ENCODE results near the gene GRIK4. TPM values are rescaled to one million over a fixed set of nuclear protein-coding genes. Genes with fewer than 3 reads are reported as not detected.
"Not testable (repeated sequence)": the region's sequence is repeated elsewhere in the genome, so short reads cannot be mapped to it uniquely, and the experiment has no call there.

The GRIK4 gene
- total RNA-seq, 3 donors from 2014 or later: 0.36 to 0.51 TPM; not detected in 1

GRCh38 chr11:120579611-120580031 lies 68.1 kb downstream of the GRIK4 start:
- no peak for ATAC-seq
- intact Hi-C loops (cut with DNase I, micrococcal nuclease): no loop called here
- Histone ChIP-seq H3K4me3 (no peak overlapping the region), H3K9me3 (no peaks in the 10 kb centered on the region), H3K4me1 (ENCODE audit: low read depth) (no peaks in the 10 kb centered on the region), H3K36me3 (ENCODE audit: low read depth) (no peaks in the 10 kb centered on the region)
- TF ChIP-seq, protein P1, sequence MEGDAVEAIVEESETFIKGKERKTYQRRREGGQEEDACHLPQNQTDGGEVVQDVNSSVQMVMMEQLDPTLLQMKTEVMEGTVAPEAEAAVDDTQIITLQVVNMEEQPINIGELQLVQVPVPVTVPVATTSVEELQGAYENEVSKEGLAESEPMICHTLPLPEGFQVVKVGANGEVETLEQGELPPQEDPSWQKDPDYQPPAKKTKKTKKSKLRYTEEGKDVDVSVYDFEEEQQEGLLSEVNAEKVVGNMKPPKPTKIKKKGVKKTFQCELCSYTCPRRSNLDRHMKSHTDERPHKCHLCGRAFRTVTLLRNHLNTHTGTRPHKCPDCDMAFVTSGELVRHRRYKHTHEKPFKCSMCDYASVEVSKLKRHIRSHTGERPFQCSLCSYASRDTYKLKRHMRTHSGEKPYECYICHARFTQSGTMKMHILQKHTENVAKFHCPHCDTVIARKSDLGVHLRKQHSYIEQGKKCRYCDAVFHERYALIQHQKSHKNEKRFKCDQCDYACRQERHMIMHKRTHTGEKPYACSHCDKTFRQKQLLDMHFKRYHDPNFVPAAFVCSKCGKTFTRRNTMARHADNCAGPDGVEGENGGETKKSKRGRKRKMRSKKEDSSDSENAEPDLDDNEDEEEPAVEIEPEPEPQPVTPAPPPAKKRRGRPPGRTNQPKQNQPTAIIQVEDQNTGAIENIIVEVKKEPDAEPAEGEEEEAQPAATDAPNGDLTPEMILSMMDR (IDR thresholded peaks at IDR 0.05): no peak
- DNase-seq: no peak

DNA sequence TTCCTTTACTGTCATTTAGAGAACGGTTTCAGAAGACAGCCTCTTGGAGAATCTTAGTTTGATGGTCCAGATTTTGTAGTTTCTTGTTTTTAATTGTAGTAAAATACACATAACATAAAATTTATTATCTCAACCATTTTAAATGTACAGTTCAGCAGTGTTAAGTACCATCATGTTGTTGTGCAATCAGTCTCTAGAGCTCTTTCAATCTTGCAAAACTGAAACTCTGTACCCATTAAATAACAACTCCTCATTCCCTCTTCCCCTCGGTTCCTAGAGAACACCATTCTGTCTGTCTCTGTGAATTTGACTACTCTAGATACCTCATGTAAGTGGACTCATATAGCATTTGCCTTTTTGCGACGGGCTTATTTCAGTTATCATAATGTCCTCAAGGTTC lies 69.8 kb downstream of the GRIK4 start:
- TF ChIP-seq, protein P1 (IDR thresholded peaks at IDR 0.05): no peak

DNA sequence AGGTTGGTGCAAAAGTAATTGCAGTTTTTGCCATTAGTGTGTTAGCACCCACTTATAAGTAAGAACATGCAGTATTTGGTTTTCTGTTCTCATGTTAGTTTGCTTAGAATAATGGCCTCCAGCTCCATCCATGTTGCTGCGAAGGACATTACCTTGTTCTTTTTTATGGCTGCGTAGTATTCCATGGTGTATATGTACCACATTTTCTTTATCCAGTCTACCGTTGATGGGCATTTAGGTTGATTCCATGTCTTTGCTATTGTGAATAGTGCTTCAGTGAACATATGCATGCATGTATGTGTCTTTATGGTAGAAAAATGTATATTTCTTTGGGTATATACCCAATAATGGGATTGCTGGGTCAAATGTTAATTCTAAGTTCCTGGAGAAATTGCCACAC lies 71.0 kb downstream of the GRIK4 start:
- H3K4me1 ChIP-seq (ENCODE audit: low read depth); H3K9me3 ChIP-seq; ATAC-seq; DNase-seq; intact Hi-C loops (cut with DNase I, micrococcal nuclease); H3K36me3 ChIP-seq (ENCODE audit: low read depth); H3K4me3 ChIP-seq: not testable (repeated sequence)

More for the DNA sequence above, 69.8 kb downstream of the GRIK4 start:
- intact Hi-C loops (cut with DNase I, micrococcal nuclease): no loop called here
- H3K4me1 ChIP-seq (ENCODE audit: low read depth): no peaks in the 10 kb centered on the region
- no peaks in the 10 kb centered on the region for H3K9me3 ChIP-seq
- no peak overlapping the region for H3K4me3 ChIP-seq
- H3K36me3 ChIP-seq (ENCODE audit: low read depth): no peaks in the 10 kb centered on the region
- no peak for DNase-seq
- ATAC-seq: no peak

- H3K4me1 ChIP-seq (ENCODE audit: low read depth): no peaks in the 10 kb centered on the region
- no peak for DNase-seq
- no peaks in the 10 kb centered on the region for H3K36me3 ChIP-seq (ENCODE audit: low read depth)
- intact Hi-C loops (cut with DNase I, micrococcal nuclease): no loop called here
- no peak for ATAC-seq
- no peaks in the 10 kb centered on the region for H3K9me3 ChIP-seq
- no peak overlapping the region for H3K4me3 ChIP-seq
- TF ChIP-seq, protein P1 (IDR thresholded peaks at IDR 0.05): no peak
These were observed 74.5 kb downstream of the GRIK4 start for GRCh38 chr11:120586072-120586471.

GRCh38 chr11:120586728-120587127 lies 75.2 kb downstream of the GRIK4 start:
- no peaks in the 10 kb centered on the region for H3K9me3 ChIP-seq
- no peaks in the 10 kb centered on the region for H3K4me1 ChIP-seq (ENCODE audit: low read depth)
- H3K36me3 ChIP-seq (ENCODE audit: low read depth): no peaks in the 10 kb centered on the region
- intact Hi-C loops (cut with DNase I, micrococcal nuclease): no loop called here
- TF ChIP-seq, protein P1 (IDR thresholded peaks at IDR 0.05): no peak
- ATAC-seq (no peak), DNase-seq (no peak)
- no peak overlapping the region for H3K4me3 ChIP-seq

DNA sequence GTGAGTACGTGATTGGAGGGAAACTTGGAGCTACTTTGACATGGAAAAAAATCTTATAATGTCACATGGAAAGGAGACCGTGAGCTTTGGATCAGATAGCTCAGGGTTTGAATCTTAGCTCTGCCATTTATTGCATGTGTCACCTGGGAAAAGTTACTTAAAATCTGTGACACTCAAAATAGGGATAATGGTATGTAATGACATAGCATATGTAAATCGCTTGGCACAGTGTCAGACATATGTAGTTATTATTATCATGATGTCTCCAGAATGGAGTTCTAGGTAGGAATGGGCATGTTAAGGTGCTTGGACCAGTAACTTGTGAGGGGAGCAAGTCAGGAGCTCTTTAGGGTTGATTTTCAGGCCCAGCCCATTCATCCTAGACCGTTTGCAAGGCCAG lies 75.8 kb downstream of the GRIK4 start:
- Histone ChIP-seq H3K36me3 (ENCODE audit: low read depth) (no peaks in the 10 kb centered on the region), H3K9me3 (no peaks in the 10 kb centered on the region), H3K4me1 (ENCODE audit: low read depth) (no peaks in the 10 kb centered on the region), H3K4me3 (no peak overlapping the region)
- TF ChIP-seq, protein P1 (IDR thresholded peaks at IDR 0.05): no peak
- intact Hi-C loops (cut with DNase I, micrococcal nuclease): no loop called here
- DNase-seq (no peak), ATAC-seq (no peak)

Data from mucosa of descending colon (tissue), 3 donors.